Esophagus muscularis mucosa (tissue), 3 donors: Measurements from ENCODE around the gene MYH3.

Experiments
- CTCF ChIP-seq, 3 experiments: fragments of 200-600 bp in 2 of 3; fragments of 450-650 bp in 1 of 3; sonication (generic) in 2 of 3; IDR thresholded peaks; one replicate each; pipeline ENCODE4 v1.5.1; 2017 to 2019; ENCODE audit warnings: antibody characterized with exemption in 3 of 3, mild to moderate bottlenecking in 2 of 3, moderate library complexity in 1 of 3
- POLR2A ChIP-seq: fragments of 450-650 bp; IDR thresholded peaks from one replicate; pipeline ENCODE4 v1.6.1; 2017; ENCODE audit warnings: antibody characterized with exemption, moderate library complexity, mild to moderate bottlenecking, low read depth
- POLR2AphosphoS5 ChIP-seq, 2 donors: sonication (generic); formaldehyde crosslinking; IDR thresholded peaks; one replicate each; pipeline ENCODE4 v1.6.1; 2017; ENCODE audit warnings: antibody characterized with exemption in 2 of 2

- TF ChIP-seq CTCF (IDR thresholded peaks at IDR 0.05) (no peak), POLR2A (no peak), POLR2AphosphoS5 (IDR thresholded peaks at IDR 0.05) (no peak)
Measured at GRCh38 chr17:10649602-10650001, 7.5 kb downstream of the MYH3 start.
